ENCODE data around the gene CPNE1.

CPNE1 gene

DNA sequence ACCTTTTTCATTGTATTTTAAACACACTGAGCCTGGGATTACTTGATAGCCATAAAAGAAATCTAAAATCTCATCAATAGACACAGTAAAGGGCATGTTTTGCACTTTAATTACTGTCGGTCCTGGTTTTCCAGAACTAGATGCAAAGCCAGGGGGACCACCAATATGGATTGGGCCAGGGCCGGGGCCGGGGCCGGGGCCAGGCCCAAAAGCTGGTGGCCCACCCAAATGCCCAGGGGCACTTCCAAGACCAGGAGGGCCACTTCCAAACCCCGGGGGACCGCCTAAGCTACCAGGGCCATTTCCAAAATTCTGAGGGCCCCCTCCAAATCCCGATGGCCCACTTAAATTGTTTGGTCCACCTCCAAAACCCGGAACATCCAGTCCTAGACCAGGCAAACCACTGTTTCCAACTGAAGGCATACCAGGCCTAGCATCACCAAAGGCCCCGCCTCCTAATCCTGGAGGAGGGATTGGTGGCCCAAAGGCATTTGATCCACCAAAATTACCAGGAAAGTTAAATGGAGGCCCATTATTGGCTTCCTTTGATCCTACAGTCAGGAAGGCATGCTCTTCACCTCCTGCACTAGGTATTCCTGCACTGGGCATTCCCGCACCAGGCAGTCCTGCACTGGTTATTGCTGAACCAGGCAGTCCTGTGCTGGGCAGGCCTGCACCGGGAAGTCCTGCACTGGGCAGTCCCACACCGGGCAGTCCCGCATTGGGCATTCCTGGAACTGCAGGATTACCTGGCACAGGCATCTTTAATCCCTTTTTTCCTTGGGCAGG, 11.9 kb downstream of the CPNE1 start:
- DNase-seq = no peak

DNA sequence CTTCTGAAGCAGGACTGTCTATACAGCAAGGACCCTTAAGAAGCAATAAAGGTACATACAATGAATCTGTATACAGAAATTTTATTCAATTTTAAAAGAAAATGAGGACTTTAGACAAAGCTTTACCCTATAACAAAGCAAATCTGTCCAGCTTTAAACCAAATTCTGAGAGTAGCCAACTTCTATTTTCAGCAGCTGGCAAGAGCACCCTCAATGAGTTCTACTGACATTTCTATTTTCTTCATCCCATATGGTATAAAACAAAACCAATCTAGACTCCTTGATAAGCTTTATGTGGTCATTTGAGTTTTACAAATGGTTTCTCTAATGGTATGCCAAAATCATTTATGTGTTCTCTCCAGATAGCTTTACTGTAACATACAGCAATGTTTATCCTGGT, 12.7 kb downstream of the CPNE1 start:
- DNase-seq = no peak

DNA sequence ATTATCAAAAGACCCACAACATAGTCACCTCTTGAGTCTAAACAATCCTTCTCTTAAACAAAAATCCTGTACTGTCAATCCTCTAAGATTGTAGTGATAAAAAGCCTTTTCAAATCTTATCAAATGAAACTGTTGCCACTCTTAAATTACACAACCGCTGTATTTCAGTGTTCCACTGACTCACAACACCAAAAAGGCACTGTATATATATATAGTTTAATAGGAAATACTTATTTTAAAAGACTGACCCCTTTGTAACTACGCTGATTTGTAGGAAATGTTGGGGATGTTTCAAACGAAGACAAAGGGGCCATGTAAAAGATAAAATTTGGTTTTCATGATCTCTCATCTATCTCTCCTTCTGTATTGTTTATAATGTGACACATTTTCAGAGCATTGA, 14.1 kb downstream of the CPNE1 start:
- DNase-seq = no peak

DNA sequence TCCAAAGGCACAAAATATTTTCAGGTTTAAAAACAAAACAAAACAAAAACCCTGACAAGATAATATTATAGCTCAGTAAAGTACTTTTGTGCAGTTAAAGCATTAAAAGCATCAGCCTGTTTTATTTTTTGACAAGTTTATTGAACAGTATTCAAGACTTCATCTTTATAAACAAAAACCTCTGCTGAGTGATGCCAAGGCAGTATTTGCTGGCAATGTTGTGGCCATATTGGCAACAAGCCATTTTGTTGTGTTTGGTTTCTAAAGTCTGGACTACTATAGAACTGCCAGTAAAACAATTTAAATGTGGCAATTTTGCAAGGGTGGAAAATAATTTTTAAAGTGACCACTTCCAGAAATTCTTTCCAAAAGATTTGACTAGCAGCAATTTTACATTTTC, 15.9 kb downstream of the CPNE1 start:
- DNase-seq = no peak

DNA sequence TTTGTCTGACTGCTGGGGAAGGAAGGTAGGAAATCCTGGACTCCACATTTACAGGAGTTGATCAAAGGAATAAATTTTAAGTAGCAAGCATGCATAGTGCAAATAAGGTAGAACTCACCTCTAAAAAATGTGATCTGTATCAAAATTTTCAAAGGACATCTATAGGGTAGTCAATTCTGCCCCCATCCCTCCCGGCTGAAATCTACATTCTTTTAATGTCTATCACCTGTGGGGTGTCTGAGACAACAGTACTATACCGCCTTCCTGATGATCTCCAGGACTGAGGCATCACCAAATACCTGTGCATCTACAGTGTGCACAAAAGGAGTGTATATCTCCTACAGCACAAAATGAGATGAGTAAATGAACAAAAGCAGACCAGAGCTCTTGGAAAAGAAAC, 19.9 kb downstream of the CPNE1 start:
- no peak for DNase-seq

DNA sequence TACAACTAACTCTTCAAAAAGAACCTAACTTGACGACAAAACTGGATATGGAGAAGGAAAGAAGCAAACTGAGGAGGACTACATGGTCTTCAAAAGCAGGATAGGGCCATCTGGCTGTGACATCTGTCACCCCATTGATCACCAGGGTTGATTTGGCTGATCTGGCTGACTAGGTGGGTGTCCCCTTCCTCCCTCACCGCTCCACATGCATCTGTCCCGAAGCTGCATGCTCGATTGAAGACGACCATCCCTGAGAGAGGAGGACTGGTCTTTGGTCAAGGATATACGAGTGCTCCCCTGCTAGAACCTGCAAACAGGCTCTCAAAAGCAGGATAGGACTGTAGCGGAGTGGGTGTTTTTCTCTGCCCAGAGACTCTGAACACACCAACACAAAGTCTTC, 21.7 kb downstream of the CPNE1 start:
- DNase-seq = no peak

DNA sequence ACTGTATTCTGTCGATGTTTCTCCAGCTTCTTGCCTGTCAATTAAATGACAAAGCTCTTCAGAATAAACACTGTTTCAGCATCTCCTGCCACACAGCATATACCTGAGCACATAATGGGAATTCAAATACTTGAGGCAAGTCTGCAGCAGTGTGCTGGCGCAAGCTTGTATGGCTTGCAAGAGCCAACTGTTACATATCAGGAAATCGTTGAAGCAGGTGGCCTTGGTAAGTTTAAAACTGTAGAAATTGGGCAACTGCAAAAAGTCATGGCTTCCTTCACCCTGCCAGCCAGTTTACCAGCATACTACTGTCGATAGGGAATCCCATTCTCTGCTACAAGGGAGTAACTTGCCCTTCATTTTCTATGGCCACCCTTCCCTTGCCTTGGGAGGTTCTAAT, 23.0 kb downstream of the CPNE1 start:
- no peak for DNase-seq

DNA sequence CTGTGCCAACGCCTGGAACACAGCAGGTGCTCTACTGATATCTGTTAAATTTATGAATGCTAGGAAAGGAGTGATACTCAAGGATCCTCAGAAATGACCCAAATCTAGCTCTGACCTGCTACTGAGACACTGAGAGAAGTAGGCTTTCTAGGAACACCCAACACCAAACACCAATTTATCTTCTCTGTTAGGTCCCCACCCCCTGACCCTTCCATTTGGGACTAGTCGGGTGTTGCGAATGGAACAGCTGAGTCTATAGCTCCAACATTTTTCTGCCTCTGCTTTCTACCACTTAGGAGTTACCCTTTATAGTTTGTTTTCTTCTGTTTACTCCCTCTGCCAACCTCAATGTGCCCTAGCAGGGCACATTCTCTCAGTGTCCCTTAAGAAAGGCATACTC, 24.0 kb downstream of the CPNE1 start:
- DNase-seq = no peak

DNA sequence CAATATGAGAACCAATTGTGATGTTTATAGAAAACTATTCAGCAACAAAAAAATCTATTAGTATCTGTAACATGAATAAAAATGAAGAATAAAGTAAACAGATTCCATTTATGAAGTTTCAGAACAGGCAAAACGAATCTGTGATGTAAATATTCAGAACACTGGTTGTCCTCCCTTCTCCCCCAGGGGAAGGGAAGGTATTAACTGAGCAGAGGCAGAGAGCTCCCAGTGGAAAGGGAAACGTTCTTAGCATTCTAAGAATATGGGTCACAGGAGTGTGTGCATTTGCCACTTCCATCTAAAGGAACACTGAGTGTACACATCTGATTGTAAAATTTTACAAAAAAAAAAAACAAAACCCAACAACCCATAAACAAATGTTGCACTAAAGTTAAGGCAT, 25.9 kb downstream of the CPNE1 start:
- DNase-seq = no peak

DNA sequence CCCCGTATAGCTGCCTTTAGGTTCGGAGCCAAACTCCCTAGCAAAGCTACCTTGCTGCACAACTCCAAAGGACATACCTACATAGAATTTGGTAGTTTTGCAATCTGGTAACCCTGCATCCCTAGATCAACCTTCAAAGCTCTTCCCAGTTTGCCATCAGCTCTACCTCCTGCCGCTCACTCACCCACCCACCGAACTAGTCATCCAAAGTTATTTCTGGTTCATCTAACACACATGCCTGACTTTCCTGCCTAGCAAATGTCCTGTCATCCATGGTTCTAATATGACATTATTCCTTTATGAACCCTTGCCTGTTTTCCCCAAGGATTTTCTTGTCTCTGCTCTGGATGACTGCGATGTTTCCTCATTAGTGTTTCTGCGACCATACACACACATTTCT, 27.4 kb downstream of the CPNE1 start:
- DNase-seq = no peak

DNA sequence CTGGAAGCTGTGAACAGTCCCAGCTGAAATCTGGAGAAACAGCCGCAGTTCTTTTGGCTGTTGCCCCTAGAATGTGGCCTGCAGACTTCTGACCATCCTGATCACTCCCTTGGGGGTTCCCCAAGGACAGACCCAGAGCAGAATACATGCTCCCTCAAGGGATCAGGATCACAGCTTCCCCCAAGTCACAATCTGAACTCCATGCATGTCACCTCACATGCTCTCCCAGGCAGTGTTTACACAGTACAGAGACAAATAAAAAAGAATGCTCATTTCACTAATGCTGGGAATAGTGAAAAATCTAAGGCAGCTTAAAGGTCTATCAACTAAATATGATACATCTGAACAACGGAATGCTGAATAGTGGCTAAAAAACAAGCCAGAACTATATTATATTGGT, 28.6 kb downstream of the CPNE1 start:
- no peak for DNase-seq

DNA sequence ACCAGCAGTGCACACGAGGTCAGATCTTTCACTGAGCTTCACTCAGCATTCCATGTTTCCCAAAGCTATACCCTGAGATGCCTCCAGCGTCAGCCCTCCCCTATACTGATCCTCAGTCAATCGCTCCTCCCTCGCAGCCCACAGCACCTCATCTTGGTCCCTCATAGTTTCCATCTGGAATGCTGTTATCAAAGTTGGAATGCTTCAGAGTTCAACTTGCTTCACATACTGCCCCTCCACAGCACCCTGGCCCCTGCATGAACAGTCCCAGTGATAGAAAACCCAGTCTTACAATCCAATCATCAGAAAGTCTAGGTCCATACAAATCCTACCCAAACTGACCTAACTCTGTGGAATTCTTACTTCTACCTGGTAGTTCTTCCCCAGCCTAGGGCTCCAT, 29.0 kb downstream of the CPNE1 start:
- no peak for DNase-seq

DNA sequence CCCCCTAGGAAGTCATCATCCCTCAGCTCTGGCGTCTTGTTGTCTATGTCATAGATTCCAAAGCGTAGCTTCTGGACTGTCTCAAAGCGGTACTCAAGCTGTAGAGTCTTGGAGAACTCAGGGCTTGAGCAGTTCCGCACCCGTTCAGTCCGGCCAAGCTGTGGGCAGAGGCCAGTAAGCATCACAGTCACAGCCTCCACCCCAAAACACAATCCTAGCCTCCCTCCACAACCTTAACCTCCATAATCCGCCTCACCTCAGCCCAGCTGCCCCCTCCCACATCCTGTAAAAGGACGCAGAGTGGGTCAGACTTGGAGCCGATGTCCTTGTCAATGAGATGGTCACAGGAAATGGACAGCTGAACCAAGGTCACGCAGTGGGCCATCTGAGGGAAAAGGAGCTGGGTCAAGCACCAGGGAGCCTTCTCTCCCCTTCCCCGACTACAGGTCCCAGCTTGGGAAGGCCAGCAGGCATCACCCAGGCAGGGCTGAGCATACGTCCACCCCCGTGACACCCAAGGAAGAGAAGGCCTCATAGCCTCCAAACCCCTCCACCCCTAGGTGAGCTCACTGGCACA, 32.1 kb downstream of the CPNE1 start:
- DNase-seq = no peak

DNA sequence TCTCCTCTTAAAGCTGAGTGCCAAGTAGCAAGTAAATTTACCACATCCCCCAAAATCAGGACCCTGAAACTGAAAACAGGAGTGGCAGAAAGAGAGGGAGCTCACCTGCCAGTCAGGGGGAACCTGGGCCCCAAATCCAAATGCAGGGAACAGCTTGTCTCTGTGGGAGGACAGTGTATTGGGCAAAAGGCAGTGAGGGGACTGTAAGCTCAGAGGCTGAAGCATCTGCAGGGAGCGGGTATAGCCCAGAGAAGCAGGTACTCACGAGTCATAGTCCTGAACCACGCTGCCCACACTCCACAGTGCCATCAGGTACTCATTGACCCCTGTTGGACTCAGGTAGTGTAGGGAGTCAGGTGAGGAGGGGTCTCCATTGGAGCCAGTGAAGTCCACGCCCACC, 34.1 kb downstream of the CPNE1 start:
- no peak for DNase-seq

DNA sequence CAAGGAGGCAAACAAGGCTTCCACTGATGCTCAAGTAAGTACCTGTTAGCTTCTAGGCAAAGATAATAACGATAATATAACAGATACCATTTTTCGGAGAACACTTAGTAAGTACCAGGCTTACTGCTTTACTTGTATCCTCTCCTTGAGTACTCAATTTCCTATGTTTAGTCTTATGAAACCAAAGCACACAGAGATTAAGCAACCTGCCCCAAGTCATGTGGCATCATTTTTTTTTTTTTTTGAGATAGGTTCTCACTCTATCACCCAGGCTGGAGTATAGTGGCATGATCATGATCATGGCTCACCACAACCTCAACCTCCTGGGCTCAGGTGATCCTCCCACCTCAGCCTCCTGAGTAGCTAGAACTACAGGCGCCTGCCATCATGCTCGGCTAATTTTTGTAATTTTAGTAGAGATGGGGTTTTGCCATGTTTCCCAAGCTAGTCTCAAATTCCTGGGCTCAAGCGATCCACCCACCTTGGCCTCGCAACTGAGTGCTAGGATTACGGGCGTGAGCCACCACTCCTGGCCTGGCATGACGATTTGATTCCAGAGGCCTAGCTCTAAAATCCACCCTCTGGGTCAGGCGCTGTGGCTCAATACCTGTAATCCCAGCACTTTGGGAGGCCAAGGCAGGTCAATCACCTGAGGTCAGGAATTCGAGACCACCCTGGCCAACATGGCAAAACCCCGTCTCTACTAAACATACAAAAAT, 35.1 kb downstream of the CPNE1 start:
- DNase-seq = no peak

DNA sequence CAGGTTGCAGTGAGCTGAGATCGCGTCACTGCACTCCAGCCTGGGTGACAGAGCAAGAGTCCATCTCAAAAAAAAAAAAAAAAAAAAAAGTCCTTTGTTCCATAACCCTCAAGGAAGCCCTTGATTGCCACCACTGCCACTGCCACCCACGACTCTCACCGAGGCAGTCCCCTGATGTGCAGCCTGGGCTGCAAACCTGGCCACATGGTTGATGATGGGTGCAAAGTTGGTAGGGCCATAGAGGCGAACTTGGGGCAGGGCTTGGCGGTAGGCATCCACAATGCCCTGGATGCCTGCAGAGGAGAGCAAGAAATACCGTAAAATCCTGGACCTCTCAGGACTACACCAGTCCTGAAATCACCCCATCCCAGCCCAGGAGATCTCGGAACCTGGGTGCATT, 37.6 kb downstream of the CPNE1 start:
- DNase-seq = no peak

DNA sequence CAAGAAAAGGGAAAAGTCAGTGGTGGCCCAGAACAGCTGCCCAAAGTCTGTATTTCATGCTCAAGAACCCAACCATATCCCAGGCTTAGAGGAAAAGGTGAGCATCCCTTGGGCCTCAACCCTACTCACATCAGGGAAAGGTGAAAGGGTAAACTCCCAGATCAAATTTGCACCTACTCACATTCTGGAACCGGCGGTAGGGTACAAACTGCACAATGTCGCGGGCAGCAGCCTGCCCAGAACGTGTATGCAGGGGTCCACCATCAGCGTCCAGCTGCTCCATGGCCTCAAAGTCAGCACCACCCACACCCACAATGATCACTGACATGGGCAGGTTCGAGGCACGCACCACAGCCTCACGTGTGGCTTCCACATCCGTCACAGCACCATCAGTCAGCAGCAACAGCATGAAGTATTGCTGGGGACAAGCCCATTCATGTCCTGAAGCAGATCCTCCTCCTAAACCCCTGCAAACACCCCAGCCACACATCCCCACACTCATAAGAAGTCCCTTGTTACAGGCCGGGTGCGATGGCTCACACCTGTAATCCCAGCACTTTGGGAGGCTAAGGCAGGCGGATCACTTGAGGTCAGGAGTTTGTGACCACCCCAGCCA, 38.2 kb downstream of the CPNE1 start:
- DNase-seq = no peak

DNA sequence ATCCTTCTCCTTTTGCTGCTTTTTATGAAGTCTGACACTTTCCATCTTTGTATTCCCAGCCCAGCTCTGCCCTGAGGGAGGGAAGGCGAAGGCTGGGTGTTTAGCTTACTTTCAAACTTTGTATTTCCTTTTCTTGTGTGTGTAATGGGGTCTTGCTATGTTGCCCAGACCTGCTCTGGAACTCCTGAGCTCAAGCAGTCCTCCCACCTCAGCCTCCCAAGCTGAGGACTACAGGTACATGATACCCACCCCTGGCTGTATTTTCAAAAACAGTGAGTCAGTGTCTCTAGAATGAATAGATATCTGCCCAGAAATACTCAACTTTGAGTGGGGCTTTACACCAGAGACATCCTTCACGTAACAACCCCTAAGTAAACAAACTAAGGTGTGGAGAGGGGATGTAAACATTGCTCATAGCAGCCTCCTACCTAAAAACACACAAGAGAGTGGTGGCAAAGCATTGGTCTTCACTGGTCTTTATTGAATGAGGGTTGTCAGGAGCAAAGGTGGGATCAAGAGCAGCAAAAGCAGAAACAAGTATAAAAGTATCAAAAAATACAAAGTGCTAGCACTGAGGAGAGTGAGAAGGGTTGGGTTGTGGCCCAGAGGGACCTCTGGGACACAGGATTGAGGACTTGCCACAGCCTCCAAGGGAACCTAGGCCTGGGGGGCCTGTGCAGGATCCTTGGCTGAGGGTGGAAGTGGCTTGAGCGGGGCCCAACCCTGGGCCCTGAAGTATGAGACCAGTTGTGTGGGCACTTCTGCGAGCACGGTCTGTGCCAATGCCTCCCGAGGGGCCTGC, 38.9 kb downstream of the CPNE1 start:
- no peak for DNase-seq

DNA sequence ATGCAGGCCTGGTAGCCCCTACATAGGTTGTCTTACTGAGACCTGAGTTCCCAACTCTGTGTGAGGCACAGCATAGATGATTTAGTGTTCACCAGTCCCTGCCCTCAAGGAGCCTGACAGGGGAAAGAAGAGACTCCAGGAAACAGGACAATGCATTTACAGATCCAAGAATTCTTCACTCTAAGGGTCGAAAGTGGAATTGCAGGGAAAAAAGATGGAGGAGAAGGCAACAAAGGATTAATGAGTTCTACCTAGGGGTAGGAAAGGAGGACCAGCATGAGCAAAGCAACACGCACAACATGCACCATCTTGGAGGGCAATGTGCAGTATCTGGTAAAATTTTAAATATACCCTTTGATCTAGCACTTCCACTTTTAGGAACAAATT, 43.1 kb downstream of the CPNE1 start:
- no peak for DNase-seq

DNA sequence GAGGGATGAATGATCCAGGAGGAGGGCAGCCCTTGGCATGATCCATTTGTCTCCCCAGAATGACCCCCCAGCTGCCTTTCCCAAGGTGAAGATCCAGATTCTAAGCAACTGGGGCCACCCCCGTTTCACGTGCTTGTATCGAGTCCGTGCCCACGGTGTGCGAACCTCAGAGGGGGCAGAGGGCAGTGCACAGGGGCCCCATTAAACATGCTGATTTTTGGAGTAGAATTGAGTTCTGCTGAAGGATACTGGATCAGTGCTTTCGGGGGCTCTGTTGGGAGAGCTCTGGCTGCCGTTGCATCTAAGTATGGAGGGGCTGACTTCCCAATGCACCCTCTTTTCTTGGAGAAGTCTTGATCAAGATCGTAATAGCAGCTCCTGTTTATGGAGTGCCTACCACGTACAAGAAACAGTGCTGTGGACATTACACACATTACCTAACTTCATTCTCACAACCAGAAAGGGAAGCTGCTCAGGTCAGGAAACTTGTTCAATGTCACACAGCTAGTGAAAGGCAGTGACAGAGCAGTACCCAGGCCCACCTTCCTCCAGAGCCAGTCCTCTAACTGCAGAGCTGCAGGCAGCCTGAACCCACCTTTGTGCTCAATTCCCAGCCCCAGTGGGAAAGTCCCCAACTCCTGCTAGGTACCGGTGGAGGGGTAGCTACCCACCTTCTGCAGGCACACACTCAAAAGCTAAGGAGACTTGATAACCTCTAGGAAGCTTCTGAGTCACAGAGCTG, 43.7 kb downstream of the CPNE1 start:
- no peak for DNase-seq

DNA sequence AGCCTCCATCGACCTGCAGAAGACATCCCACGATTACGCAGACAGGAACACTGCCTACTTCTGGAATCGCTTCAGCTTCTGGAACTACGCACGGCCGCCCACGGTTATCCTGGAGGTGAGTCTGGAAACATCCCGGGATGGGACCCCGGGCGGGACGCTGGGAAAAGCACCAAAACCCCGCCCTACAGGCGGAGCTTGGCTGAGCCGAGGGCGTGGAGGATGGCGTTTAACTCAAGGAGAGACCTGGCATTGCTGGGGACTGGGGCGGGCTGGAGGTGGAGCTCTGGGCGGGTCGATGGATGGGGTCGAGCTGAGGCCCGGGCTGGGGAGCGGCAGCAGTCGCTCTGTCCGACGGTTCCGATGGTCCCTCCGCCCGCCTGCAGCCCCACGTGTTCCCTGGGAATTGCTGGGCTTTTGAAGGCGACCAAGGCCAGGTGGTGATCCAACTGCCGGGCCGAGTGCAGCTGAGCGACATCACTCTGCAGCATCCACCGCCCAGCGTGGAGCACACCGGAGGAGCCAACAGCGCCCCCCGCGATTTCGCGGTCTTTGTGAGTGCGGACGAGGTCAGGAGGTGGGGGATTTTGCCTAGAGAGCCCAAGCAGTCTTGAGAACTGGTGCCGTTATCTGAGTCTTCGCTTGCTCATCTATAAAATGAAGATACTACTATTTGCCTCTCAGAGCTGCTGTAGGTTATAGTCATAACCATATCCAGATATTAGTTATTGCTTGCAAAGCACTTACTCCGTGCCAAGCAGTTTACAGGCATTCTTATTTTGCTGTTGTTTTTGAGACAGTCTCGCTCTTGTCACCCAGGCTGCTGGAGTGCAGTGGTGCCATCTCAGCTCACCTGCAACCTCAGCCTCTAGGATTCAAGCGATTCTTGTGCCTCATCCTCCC, 45.3 kb downstream of the CPNE1 start:
- peak; percentile 58 for DNase-seq
